Caco-2 (cell line): ENCODE measurements around the gene OR7G2. TPM values are rescaled to one million over a fixed set of nuclear protein-coding genes. Genes with fewer than 3 reads are reported as not detected.

Experiments
- BruUV-seq: library from RNA; stranded (reverse); fragments of 400-500 nt; replicated peaks from 2 replicates; lab custom pipeline; 2021; lab: Mats Ljungman, UMichigan
- CTCF ChIA-PET: fragments of 300-600 bp; sonication (Branson Sonifier 250); formaldehyde crosslinking; loops from one replicate; lab custom pipeline; 2022; ENCODE audit warnings: antibody characterized with exemption; lab: Charles Lee
- POLR2A ChIA-PET: fragments of 300-600 bp; sonication (Branson Sonifier 250); formaldehyde crosslinking; loops from one replicate; lab custom pipeline; 2022; ENCODE audit warnings: antibody characterized with exemption; lab: Charles Lee
- DNase-seq, 2 experiments: peaks; one replicate each; pipeline versions ENCODE4 v3.0.0 to v3.0.0-alpha.2; 2020 to 2022
- H3K27me3 ChIP-seq: replicated peaks from 2 replicates; pipeline ENCODE4 v1.6.0; 2011; ENCODE audit warnings: low read length; ENCODE audit not compliant: control insufficient read depth, insufficient read depth
- H3K36me3 ChIP-seq: 2 replicates; pipeline ENCODE4 v1.5.1; 2011; ENCODE audit warnings: low read length; ENCODE audit not compliant: control insufficient read depth, insufficient read depth
- H3K4me1 ChIP-seq: fragments of 250-450 bp; sonication (Bioruptor Pico); 2 replicates; pipeline ENCODE4 v1.5.1; 2020; ENCODE audit warnings: mild to moderate bottlenecking
- H3K4me3 ChIP-seq: 2 replicates; pipeline ENCODE4 v1.5.1; 2011; ENCODE audit warnings: low read depth, mild to moderate bottlenecking, control low read depth, low read length
- H3K9me3 ChIP-seq: fragments of 250-450 bp; sonication (Bioruptor Pico); 2 replicates; pipeline ENCODE4 v1.5.1; 2020; ENCODE audit warnings: mild to moderate bottlenecking, moderate library complexity
- H3K27ac Mint-ChIP-seq: one replicate; pipeline ENCODE4 v1.8.0; 2022; ENCODE audit warnings: mixed read lengths; ENCODE audit not compliant: unreplicated experiment
- H3K27me3 Mint-ChIP-seq: one replicate; pipeline ENCODE4 v1.8.0; 2022; ENCODE audit warnings: mixed read lengths; ENCODE audit not compliant: insufficient read depth, unreplicated experiment
- H3K36me3 Mint-ChIP-seq: one replicate; pipeline ENCODE4 v1.8.0; 2022; ENCODE audit warnings: mild to moderate bottlenecking, mixed read lengths; ENCODE audit not compliant: insufficient read depth, unreplicated experiment
- H3K4me1 Mint-ChIP-seq: one replicate; pipeline ENCODE4 v1.8.0; 2022; ENCODE audit warnings: low read depth, mixed read lengths; ENCODE audit not compliant: unreplicated experiment
- H3K4me3 Mint-ChIP-seq: one replicate; pipeline ENCODE4 v1.8.0; 2022; ENCODE audit warnings: mild to moderate bottlenecking, moderate library complexity, mixed read lengths; ENCODE audit not compliant: unreplicated experiment
- H3K9me3 Mint-ChIP-seq: one replicate; pipeline ENCODE4 v1.8.0; 2022; ENCODE audit warnings: mixed read lengths; ENCODE audit not compliant: unreplicated experiment
- intact Hi-C: fragments of 100-400 bp; cut with micrococcal nuclease; formaldehyde crosslinking; loops from one replicate; pipeline ENCODE4 v1.10.0; 2022; ENCODE audit not compliant: unreplicated experiment
- total RNA-seq: library from RNA; stranded (reverse); gene quantifications from 2 replicates; pipeline ENCODE4 v1.2.3, GENCODE V29; 2022
- TF ChIP-seq, protein P1 (sequence below), 2 experiments: fragments of 200-600 bp in 1 of 2; IDR thresholded peaks; 1 replicate in 1 of 2; 2 replicates in 1 of 2; pipeline versions ENCODE4 v1.5.1 to v1.8.0; 2011 to 2022; ENCODE audit warnings: antibody characterized with exemption in 1 of 2, control low read depth in 1 of 2, inconsistent platforms in 1 of 2, low read depth in 1 of 2, low read length in 1 of 2, mild to moderate bottlenecking in 1 of 2, moderate library complexity in 1 of 2; ENCODE audit not compliant: insufficient read depth in 1 of 2, severe bottlenecking in 1 of 2, unreplicated experiment in 1 of 2

The OR7G2 gene
- total RNA-seq, 1 experiment from 2014 or later, result not detected

DNA sequence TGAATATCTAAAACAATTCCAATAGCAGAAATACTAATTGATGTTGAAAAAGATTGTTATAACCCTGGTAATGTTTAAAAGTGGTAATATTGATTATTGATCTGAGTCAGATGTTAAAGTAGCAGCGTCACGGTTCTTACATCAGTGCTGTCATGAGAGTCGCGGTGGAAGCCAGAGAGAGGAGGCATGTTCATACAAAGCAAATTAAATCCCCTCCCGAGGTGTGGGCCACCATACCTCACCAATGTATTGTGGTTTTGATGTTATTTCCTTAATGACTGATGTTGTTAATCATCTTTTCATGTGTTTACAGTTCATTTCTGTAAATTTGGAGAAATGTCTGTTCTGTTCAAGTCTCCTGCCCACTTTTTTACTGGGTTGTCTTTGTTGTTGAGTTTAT, 44.1 kb upstream of the OR7G2 start:
- H3K4me3 Mint-ChIP-seq, result no peak overlapping the region

DNA sequence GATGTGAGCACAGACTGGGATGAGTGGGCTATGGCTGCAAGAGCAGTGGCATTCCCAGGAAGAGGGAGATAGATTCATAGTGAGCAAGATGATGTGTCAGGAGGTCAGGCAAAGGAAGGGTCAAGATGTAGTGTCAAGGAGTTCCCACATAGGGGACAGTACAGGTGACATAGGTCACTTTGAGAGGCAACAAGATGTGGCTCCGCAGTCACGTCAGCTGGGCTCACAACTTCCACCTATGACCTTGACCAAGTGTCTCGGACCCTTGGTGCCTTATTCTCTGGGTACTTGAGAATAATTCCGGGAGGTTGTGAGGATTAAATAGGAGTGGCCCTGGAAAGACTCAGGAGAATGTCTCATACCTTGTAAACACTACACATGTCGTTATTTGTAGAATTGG, 43.4 kb upstream of the OR7G2 start:
- ChIA-PET POLR2A (no interaction called here), CTCF (no interaction called here)
- no peaks in the 10 kb centered on the region for H3K27me3 Mint-ChIP-seq
- peaks cover 59% of the 10 kb centered on the region for H3K9me3 Mint-ChIP-seq
- Histone ChIP-seq H3K9me3 (peaks cover 41% of the 10 kb centered on the region), H3K4me1 (no peaks in the 10 kb centered on the region), H3K4me3 (no peak overlapping the region), H3K27me3 (no peaks in the 10 kb centered on the region), H3K36me3 (peaks cover 1% of the 10 kb centered on the region)
- intact Hi-C loops, result no loop called here
- peaks cover 71% of the 10 kb centered on the region for H3K36me3 Mint-ChIP-seq
- no peak overlapping the region for H3K4me3 Mint-ChIP-seq
- no peak overlapping the region for H3K27ac Mint-ChIP-seq
- TF ChIP-seq, protein P1, sequence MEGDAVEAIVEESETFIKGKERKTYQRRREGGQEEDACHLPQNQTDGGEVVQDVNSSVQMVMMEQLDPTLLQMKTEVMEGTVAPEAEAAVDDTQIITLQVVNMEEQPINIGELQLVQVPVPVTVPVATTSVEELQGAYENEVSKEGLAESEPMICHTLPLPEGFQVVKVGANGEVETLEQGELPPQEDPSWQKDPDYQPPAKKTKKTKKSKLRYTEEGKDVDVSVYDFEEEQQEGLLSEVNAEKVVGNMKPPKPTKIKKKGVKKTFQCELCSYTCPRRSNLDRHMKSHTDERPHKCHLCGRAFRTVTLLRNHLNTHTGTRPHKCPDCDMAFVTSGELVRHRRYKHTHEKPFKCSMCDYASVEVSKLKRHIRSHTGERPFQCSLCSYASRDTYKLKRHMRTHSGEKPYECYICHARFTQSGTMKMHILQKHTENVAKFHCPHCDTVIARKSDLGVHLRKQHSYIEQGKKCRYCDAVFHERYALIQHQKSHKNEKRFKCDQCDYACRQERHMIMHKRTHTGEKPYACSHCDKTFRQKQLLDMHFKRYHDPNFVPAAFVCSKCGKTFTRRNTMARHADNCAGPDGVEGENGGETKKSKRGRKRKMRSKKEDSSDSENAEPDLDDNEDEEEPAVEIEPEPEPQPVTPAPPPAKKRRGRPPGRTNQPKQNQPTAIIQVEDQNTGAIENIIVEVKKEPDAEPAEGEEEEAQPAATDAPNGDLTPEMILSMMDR (IDR thresholded peaks at IDR 0.05; ENCODE audit: insufficient read depth in 1 of 2, low read depth in 1 of 2, low read length in 1 of 2, severe bottlenecking in 1 of 2, unreplicated experiment in 1 of 2), result no peak
- no peaks in the 10 kb centered on the region for H3K4me1 Mint-ChIP-seq
- no peak for DNase-seq
- BruUV-seq, result no TSS peak

More for the DNA sequence above, 44.1 kb upstream of the OR7G2 start:
- Mint-ChIP-seq H3K4me1 (no peaks in the 10 kb centered on the region), H3K27ac (no peak overlapping the region), H3K9me3 (peaks cover 61% of the 10 kb centered on the region), H3K27me3 (no peaks in the 10 kb centered on the region), H3K36me3 (peaks cover 77% of the 10 kb centered on the region)
- no TSS peak for BruUV-seq
- Histone ChIP-seq H3K4me3 (no peak overlapping the region), H3K4me1 (no peaks in the 10 kb centered on the region), H3K9me3 (peaks cover 37% of the 10 kb centered on the region), H3K36me3 (peaks cover 1% of the 10 kb centered on the region), H3K27me3 (no peaks in the 10 kb centered on the region)
- ChIA-PET CTCF (no interaction called here), POLR2A (no interaction called here)
- DNase-seq, result no peak
- TF ChIP-seq, protein P1 (IDR thresholded peaks at IDR 0.05; ENCODE audit: insufficient read depth in 1 of 2, low read depth in 1 of 2, low read length in 1 of 2, severe bottlenecking in 1 of 2, unreplicated experiment in 1 of 2), result no peak
- intact Hi-C loops, result no loop called here

- peaks cover 1% of the 10 kb centered on the region for H3K36me3 ChIP-seq
- H3K4me3 ChIP-seq, result no peak overlapping the region
- Mint-ChIP-seq H3K36me3 (peaks cover 71% of the 10 kb centered on the region), H3K4me1 (no peaks in the 10 kb centered on the region), H3K4me3 (no peak overlapping the region), H3K27me3 (no peaks in the 10 kb centered on the region), H3K27ac (no peak overlapping the region), H3K9me3 (peaks cover 59% of the 10 kb centered on the region)
- BruUV-seq, result no TSS peak
- DNase-seq, result no peak
- TF ChIP-seq, protein P1 (IDR thresholded peaks at IDR 0.05; ENCODE audit: insufficient read depth in 1 of 2, low read depth in 1 of 2, low read length in 1 of 2, severe bottlenecking in 1 of 2, unreplicated experiment in 1 of 2), result no peak
- no peaks in the 10 kb centered on the region for H3K4me1 ChIP-seq
- peaks cover 47% of the 10 kb centered on the region for H3K9me3 ChIP-seq
- ChIA-PET POLR2A (no interaction called here), CTCF (no interaction called here)
- intact Hi-C loops, result no loop called here
- no peaks in the 10 kb centered on the region for H3K27me3 ChIP-seq
These were observed 42.7 kb upstream of the OR7G2 start for GRCh38 chr19:9149997-9150396.
